Activated T-cell treated with anti-CD3 and anti-CD28 coated beads, Interleukin-2, amount 50 U/mL, for 24 hours (primary cell): ENCODE measurements around the gene URGCP.
"Not testable (repeated sequence)": the region's sequence is repeated elsewhere in the genome, so short reads cannot be mapped to it uniquely, and the experiment has no call there.

Experiments used
- DNase-seq: peaks from one replicate; pipeline ENCODE4 v3.0.0-alpha.2; 2020
- H3K27ac Mint-ChIP-seq: 2 replicates; pipeline ENCODE4 v1.8.0; 2020; ENCODE audit warnings: mild to moderate bottlenecking, mixed read lengths
- H3K27me3 Mint-ChIP-seq: 2 replicates; pipeline ENCODE4 v1.8.0; 2020; ENCODE audit warnings: mixed read lengths
- H3K36me3 Mint-ChIP-seq: 2 replicates; pipeline ENCODE4 v1.8.0; 2020; ENCODE audit warnings: low read depth, mixed read lengths
- H3K4me1 Mint-ChIP-seq: 2 replicates; pipeline ENCODE4 v1.8.0; 2020; ENCODE audit warnings: low read depth, mixed read lengths
- H3K4me3 Mint-ChIP-seq: 2 replicates; pipeline ENCODE4 v1.8.0; 2020; ENCODE audit warnings: mild to moderate bottlenecking, moderate library complexity, mixed read lengths
- H3K9me3 Mint-ChIP-seq: 2 replicates; pipeline ENCODE4 v1.8.0; 2020; ENCODE audit warnings: mixed read lengths

Gene URGCP

DNA sequence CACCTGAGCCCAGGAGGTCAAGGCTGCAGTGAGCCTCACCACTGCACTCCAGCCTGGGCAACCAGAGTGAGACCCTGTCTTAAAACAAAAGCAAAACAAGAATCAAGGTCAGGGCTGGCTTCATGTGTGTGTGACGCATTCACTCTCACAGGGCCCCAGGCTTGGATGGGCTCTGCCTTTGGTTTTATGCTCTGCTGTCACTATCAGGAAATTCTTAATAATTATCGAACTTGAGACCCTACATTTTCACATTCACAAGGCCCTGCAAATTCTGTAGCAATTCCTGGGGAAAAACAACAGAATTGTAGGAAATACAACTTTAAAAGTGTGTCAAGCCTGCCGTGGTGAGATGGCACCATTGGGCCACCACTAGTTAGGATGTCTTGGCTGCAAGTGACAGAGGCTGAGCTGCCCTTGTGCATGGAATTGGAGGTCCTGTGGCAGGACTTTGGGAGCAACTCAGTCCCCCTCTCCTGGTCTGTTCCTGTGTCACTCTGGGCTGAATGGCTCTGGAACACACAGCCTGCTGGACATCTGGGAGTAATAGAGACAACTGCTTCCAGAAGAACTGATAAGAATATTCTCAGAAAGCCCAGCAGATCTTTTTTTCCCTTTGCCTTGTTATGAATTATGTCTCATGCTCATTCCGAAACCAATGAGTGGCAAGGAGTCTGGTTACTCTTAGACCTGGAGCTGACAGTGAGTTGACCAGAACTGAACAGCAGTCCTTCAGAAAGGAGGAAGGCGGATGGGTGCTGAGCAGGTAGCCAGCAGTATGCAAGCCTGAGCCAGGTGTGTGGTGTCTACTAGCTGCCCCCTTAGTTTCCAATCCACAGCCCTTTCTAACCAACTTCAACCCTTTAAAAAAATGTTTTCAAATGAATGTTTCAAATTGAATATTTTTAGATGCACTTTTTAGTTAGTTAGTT is 23.4 kb upstream of the URGCP start:
- no peak overlapping the region for H3K27ac Mint-ChIP-seq
- no peak overlapping the region for H3K4me3 Mint-ChIP-seq
- H3K36me3 Mint-ChIP-seq, result peaks cover 24% of the 10 kb centered on the region
- H3K4me1 Mint-ChIP-seq, result peaks cover 28% of the 10 kb centered on the region
- no peaks in the 10 kb centered on the region for H3K27me3 Mint-ChIP-seq
- no peaks in the 10 kb centered on the region for H3K9me3 Mint-ChIP-seq
- no peak for DNase-seq

DNA sequence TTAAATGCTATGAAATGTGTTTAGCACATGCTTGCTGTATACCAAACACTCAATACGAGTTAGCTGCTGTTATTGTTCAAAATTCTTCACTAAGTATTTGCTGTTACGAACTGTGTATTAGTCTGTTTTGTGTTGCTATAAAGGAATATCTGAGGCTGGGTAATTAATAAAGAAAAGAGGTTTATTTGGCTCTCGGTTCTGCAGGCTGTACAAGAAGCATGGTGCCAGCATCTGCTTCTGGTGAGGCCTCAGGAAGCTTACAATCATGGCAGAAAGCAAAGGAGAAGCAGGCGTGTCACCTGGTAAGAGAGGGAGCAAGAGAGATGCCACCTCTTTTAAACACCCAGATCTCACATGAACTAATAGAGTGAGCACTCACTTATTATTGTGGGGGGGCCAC is 21.4 kb upstream of the URGCP start:
- Mint-ChIP-seq H3K4me3 (peak overlapping the region; percentile 86), H3K9me3 (no peaks in the 10 kb centered on the region), H3K36me3 (peaks cover 27% of the 10 kb centered on the region), H3K4me1 (peaks cover 33% of the 10 kb centered on the region), H3K27me3 (no peaks in the 10 kb centered on the region), H3K27ac (peak overlapping the region; percentile 30)
- no peak for DNase-seq

GRCh38 chr7:43926798-43927123 is 20.4 kb upstream of the URGCP start:
- Mint-ChIP-seq H3K27me3 (no peaks in the 10 kb centered on the region), H3K4me1 (peaks cover 34% of the 10 kb centered on the region), H3K9me3 (no peaks in the 10 kb centered on the region), H3K4me3 (peak overlapping the region; percentile 86), H3K36me3 (peaks cover 30% of the 10 kb centered on the region), H3K27ac (peak overlapping the region; percentile 95)
- DNase-seq, result no peak

DNA sequence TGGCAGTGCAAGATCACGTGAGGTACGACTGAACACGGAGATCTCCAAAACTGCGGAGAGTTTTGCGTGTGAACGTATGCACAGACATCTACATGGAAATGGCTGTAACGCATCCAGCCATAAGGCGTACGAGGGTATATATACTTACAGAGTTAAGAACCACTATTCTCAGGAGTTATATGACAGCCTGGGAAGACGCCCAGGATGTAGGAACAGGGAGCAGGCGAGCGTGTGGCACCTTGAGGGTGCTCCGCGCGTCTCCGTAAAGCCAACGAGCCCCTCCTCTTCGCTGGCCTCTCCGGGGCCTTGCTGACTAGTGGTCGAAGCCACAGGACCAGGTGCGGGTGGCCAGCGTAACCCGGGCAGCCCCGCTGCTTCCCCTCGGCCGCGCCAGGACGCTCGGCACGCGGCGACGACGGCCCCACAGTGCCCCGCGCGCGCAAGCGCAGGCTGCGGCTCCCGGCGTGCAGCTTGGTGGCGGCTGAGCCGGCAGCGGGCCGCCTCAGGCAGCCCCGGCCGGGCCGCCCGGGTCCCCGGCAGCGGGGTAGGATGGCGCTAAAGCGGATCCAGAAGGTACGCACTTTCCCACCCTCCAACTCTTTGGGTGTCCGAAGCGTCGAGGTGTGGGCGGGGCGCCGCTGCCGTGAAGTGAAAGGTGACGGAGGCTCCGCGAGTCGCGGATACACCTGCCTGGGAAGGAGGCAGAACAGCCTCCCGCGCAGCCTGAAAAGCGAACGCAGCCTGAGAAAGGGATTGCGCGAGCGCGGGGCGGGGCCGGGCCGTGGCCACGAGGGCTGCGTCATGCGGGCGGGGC is 19.8 kb upstream of the URGCP start, which contains the start of gene UBE2D4:
TSS of gene UBE2D4 (plus strand) at position 453 of the 814 bp plus-strand sequence. CDS start at position 550, 97 bp downstream.
- Mint-ChIP-seq H3K27ac (peak within 1 kb of the TSS; percentile 95), H3K9me3 (no peaks in the 10 kb centered on the region), H3K36me3 (peaks cover 31% of the 10 kb centered on the region), H3K27me3 (no peaks in the 10 kb centered on the region), H3K4me1 (peaks cover 32% of the 10 kb centered on the region), H3K4me3 (peak within 1 kb of the TSS; percentile 86)
- DNase-seq, result peak; percentile 95

- H3K27ac Mint-ChIP-seq, result no peak overlapping the region
- H3K4me3 Mint-ChIP-seq, result no peak overlapping the region
- H3K4me1 Mint-ChIP-seq, result peaks cover 20% of the 10 kb centered on the region
- no peaks in the 10 kb centered on the region for H3K9me3 Mint-ChIP-seq
- H3K36me3 Mint-ChIP-seq, result peaks cover 39% of the 10 kb centered on the region
- no peak for DNase-seq
- H3K27me3 Mint-ChIP-seq, result no peaks in the 10 kb centered on the region
These were observed 16.3 kb upstream of the URGCP start for GRCh38 chr7:43922726-43923125.

DNA sequence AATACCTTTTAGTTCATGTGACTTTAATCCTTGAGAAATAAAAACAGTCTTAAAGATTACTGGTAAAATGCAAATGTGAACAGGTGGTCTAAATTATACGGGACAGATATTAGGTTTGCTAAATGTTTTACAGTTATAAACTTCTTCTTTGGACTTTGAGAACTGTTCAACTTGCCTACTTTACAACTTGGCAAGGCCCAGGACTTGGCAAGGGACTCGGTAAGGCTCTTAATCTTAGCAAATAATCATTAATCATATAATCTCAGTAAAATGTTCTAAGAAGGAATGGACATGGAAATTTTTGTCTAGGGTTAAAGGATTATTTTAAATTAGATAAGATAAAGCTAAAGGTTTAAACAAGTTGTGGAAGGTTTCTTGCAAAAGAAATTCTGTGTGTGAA is 15.0 kb upstream of the URGCP start:
- Mint-ChIP-seq H3K27me3 (no peaks in the 10 kb centered on the region), H3K4me1 (peaks cover 11% of the 10 kb centered on the region), H3K9me3 (no peaks in the 10 kb centered on the region), H3K4me3 (no peak overlapping the region), H3K36me3 (peaks cover 38% of the 10 kb centered on the region), H3K27ac (no peak overlapping the region)
- no peak for DNase-seq

DNA sequence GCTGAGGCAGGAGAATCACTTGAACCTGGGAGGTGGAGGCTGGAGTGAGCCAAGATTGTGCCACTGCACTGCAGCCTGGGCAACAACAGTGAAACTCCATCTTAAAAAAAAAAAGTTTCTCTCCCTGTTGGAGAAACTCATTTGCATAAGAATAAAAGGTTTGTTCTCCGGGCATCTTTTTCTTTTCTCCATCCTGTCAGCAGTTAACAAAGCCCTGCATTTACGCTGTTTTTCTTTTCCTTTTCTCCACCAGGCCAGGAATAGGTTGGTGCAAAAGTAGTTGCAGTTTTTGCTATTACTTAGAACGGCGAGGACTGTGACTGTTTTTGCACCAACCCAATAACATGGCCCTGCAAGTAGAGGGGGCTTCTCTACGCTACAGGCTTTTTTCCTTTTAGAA is 9.5 kb upstream of the URGCP start:
- H3K4me1 Mint-ChIP-seq, result no peaks in the 10 kb centered on the region
- no peak overlapping the region for H3K27ac Mint-ChIP-seq
- H3K36me3 Mint-ChIP-seq, result peaks cover 25% of the 10 kb centered on the region
- H3K4me3 Mint-ChIP-seq, result no peak overlapping the region
- H3K27me3 Mint-ChIP-seq, result no peaks in the 10 kb centered on the region
- no peak for DNase-seq
- H3K9me3 Mint-ChIP-seq, result no peaks in the 10 kb centered on the region

DNA sequence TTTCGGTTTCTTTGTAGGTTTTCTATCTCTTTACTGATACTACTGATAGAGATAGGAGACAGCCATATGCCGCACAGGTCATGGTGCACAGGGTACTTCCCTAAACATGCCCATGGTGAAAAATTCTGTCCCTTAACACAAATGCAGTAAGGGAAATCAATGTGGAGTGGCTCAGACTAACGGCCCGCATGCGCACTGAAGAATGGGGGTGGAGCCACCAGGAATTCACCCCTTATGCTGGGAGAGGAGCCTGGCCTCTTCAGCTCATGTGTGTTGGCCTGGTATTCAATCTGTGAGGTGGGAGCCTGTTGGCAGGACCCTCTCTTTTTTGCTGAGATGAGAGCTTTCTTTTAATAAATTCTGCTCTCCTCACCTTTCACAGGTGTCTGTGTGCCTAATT is 8.4 kb upstream of the URGCP start:
- H3K27me3 Mint-ChIP-seq, result no peaks in the 10 kb centered on the region
- H3K4me3 Mint-ChIP-seq, result no peak overlapping the region
- peaks cover 24% of the 10 kb centered on the region for H3K36me3 Mint-ChIP-seq
- DNase-seq, result no peak
- no peak overlapping the region for H3K27ac Mint-ChIP-seq
- H3K4me1 Mint-ChIP-seq, result no peaks in the 10 kb centered on the region
- no peaks in the 10 kb centered on the region for H3K9me3 Mint-ChIP-seq

DNA sequence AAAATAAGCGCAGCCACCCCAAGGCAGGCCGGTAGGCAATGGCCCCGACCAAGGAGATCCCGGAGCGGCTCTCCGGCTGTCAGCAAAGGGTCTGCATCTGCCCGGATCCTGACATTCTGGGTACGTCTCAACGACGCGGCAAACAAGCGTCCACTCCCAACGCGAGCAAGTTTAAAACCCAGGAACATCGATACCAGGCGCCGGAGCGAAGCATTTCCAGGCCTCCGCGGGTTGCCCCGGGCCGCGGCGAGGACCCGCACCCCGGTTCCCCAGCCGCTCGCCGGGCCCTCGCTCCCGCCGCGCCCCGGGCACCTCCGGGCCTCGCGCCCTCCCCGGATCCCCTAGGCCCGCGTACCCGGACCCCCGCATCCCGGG is 453 bp downstream of the URGCP start:
- Mint-ChIP-seq H3K27me3 (no peaks in the 10 kb centered on the region), H3K4me3 (peak overlapping the region; percentile 93), H3K4me1 (peaks cover 41% of the 10 kb centered on the region), H3K27ac (peak overlapping the region; percentile 96), H3K36me3 (peaks cover 10% of the 10 kb centered on the region), H3K9me3 (no peaks in the 10 kb centered on the region)
- DNase-seq, result peak; percentile 64

- Mint-ChIP-seq H3K9me3 (no peaks in the 10 kb centered on the region), H3K27me3 (no peaks in the 10 kb centered on the region), H3K4me1 (peaks cover 43% of the 10 kb centered on the region), H3K36me3 (peaks cover 11% of the 10 kb centered on the region), H3K27ac (peak overlapping the region; percentile 96), H3K4me3 (peak overlapping the region; percentile 93)
- no peak for DNase-seq
These were observed 1.0 kb downstream of the URGCP start for GRCh38 chr7:43905209-43905946.

- DNase-seq, result no peak
- no peaks in the 10 kb centered on the region for H3K9me3 Mint-ChIP-seq
- no peaks in the 10 kb centered on the region for H3K27me3 Mint-ChIP-seq
- H3K36me3 Mint-ChIP-seq, result peaks cover 11% of the 10 kb centered on the region
- peaks cover 43% of the 10 kb centered on the region for H3K4me1 Mint-ChIP-seq
- peak overlapping the region; percentile 93 for H3K4me3 Mint-ChIP-seq
- peak overlapping the region; percentile 96 for H3K27ac Mint-ChIP-seq
These were observed 1.7 kb downstream of the URGCP start for GRCh38 chr7:43904533-43905208.

GRCh38 chr7:43902542-43903054 is 3.8 kb downstream of the URGCP start:
- Mint-ChIP-seq H3K4me3 (no peak overlapping the region), H3K36me3 (peaks cover 11% of the 10 kb centered on the region), H3K9me3 (no peaks in the 10 kb centered on the region), H3K27ac (no peak overlapping the region), H3K4me1 (peaks cover 43% of the 10 kb centered on the region), H3K27me3 (no peaks in the 10 kb centered on the region)
- DNase-seq, result no peak

DNA sequence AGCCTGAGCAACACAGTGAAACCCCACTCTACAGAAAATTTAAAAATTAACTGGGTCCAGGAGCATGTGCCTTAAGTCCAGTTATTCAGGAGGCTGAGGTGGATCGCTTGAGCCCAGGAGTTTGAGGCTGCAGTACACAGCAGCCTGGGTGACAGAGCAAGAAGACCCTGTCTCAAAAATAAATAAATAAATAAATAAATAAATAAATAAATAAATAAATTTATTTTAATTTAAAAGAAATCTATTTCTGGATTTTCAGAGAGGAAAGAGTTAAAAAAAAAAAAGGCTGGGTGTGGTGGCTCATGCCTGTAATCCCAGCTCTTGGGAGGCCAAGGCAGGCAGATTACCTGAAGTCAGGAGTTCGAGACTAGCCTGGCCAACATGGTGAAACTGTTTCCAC is 7.8 kb downstream of the URGCP start:
- not testable (repeated sequence) for H3K9me3 Mint-ChIP-seq, DNase-seq, H3K27me3 Mint-ChIP-seq, H3K4me3 Mint-ChIP-seq, H3K27ac Mint-ChIP-seq
- Mint-ChIP-seq H3K4me1 (peaks cover 28% of the 10 kb centered on the region), H3K36me3 (peaks cover 30% of the 10 kb centered on the region)
